HEK293 (cell line): ENCODE results near the gene PTRH2.

Experiments
- ATF2 ChIP-seq: fragments of 450-650 bp; formaldehyde crosslinking; IDR thresholded peaks from 2 replicates; pipeline ENCODE4 v1.5.1; 2016; ENCODE audit warnings: missing biosample characterization, missing genetic modification characterization, low read depth
- BCL11B ChIP-seq: fragments of 450-650 bp; formaldehyde crosslinking; IDR thresholded peaks from 2 replicates; pipeline ENCODE4 v1.5.1; 2016; ENCODE audit warnings: low read depth, missing biosample characterization, missing genetic modification characterization
- EGR2 ChIP-seq: fragments of 450-650 bp; formaldehyde crosslinking; IDR thresholded peaks from 2 replicates; pipeline ENCODE4 v1.5.1; 2016; ENCODE audit warnings: low read depth, missing biosample characterization, missing genetic modification characterization
- GLIS2 ChIP-seq: fragments of 450-650 bp; formaldehyde crosslinking; IDR thresholded peaks from 2 replicates; pipeline ENCODE4 v1.5.1; 2016; ENCODE audit warnings: missing biosample characterization, missing genetic modification characterization
- KLF8 ChIP-seq: fragments of 450-650 bp; formaldehyde crosslinking; IDR thresholded peaks from 2 replicates; pipeline ENCODE4 v1.5.1; 2016; ENCODE audit warnings: missing biosample characterization, missing genetic modification characterization
- MZF1 ChIP-seq: fragments of 450-650 bp; formaldehyde crosslinking; IDR thresholded peaks from 2 replicates; pipeline ENCODE4 v1.5.1; 2017; ENCODE audit warnings: missing biosample characterization, missing genetic modification characterization, borderline replicate concordance
- OVOL3 ChIP-seq: fragments of 450-650 bp; formaldehyde crosslinking; IDR thresholded peaks from 2 replicates; pipeline ENCODE4 v1.5.1; 2016; ENCODE audit warnings: missing biosample characterization, missing genetic modification characterization
- SP3 ChIP-seq: fragments of 450-650 bp; formaldehyde crosslinking; IDR thresholded peaks from 2 replicates; pipeline ENCODE4 v1.5.1; 2016; ENCODE audit warnings: missing biosample characterization, missing genetic modification characterization
- SP7 ChIP-seq: fragments of 450-650 bp; formaldehyde crosslinking; IDR thresholded peaks from 2 replicates; pipeline ENCODE4 v1.5.1; 2016; ENCODE audit warnings: missing biosample characterization, missing genetic modification characterization
- ZBTB1 ChIP-seq: fragments of 450-650 bp; formaldehyde crosslinking; IDR thresholded peaks from 2 replicates; pipeline ENCODE4 v1.5.1; 2016; ENCODE audit warnings: missing biosample characterization, missing genetic modification characterization
- ZBTB17 ChIP-seq: fragments of 450-650 bp; formaldehyde crosslinking; IDR thresholded peaks from 2 replicates; pipeline ENCODE4 v1.5.1; 2016; ENCODE audit warnings: missing biosample characterization, missing genetic modification characterization
- ZEB2 ChIP-seq: fragments of 450-650 bp; formaldehyde crosslinking; IDR thresholded peaks from 2 replicates; pipeline ENCODE4 v1.5.1; 2016; ENCODE audit warnings: missing biosample characterization, missing genetic modification characterization
- ZFP41 ChIP-seq: fragments of 450-650 bp; formaldehyde crosslinking; IDR thresholded peaks from 2 replicates; pipeline ENCODE4 v1.5.1; 2016; ENCODE audit warnings: missing biosample characterization, missing genetic modification characterization, borderline replicate concordance
- ZNF114 ChIP-seq: fragments of 450-650 bp; formaldehyde crosslinking; IDR thresholded peaks from 2 replicates; pipeline ENCODE4 v1.5.0; 2017; ENCODE audit warnings: missing biosample characterization, missing genetic modification characterization
- ZNF146 ChIP-seq: fragments of 450-650 bp; formaldehyde crosslinking; IDR thresholded peaks from 2 replicates; pipeline ENCODE4 v1.5.1; 2016; ENCODE audit warnings: missing biosample characterization, missing genetic modification characterization
- ZNF221 ChIP-seq: fragments of 450-650 bp; formaldehyde crosslinking; IDR thresholded peaks from 2 replicates; pipeline ENCODE4 v1.5.1; 2017; ENCODE audit warnings: missing biosample characterization, missing genetic modification characterization, borderline replicate concordance
- ZNF354C ChIP-seq: fragments of 450-650 bp; formaldehyde crosslinking; IDR thresholded peaks from 2 replicates; pipeline ENCODE4 v1.5.1; 2016; ENCODE audit warnings: missing biosample characterization, missing genetic modification characterization, low read depth, borderline replicate concordance
- ZNF426 ChIP-seq: fragments of 450-650 bp; formaldehyde crosslinking; IDR thresholded peaks from 2 replicates; pipeline ENCODE4 v1.5.1; 2017; ENCODE audit warnings: missing biosample characterization, missing genetic modification characterization, mild to moderate bottlenecking, inconsistent platforms, moderate library complexity
- ZNF48 ChIP-seq: fragments of 450-650 bp; formaldehyde crosslinking; IDR thresholded peaks from 2 replicates; pipeline ENCODE4 v1.5.1; 2016; ENCODE audit warnings: missing biosample characterization, missing genetic modification characterization
- ZNF513 ChIP-seq: fragments of 450-650 bp; IDR thresholded peaks from 2 replicates; pipeline ENCODE4 v1.5.1; 2018; ENCODE audit warnings: missing biosample characterization, missing genetic modification characterization
- ZNF529 ChIP-seq: fragments of 450-650 bp; formaldehyde crosslinking; IDR thresholded peaks from 2 replicates; pipeline ENCODE4 v1.5.1; 2017; ENCODE audit warnings: missing genetic modification characterization, missing biosample characterization; ENCODE audit not compliant: insufficient replicate concordance
- ZNF571 ChIP-seq: fragments of 450-650 bp; formaldehyde crosslinking; IDR thresholded peaks from 2 replicates; pipeline ENCODE4 v1.5.0; 2017; ENCODE audit warnings: missing biosample characterization, missing genetic modification characterization
- ZNF654 ChIP-seq: fragments of 450-650 bp; formaldehyde crosslinking; IDR thresholded peaks from 2 replicates; pipeline ENCODE4 v1.5.1; 2016; ENCODE audit warnings: low read depth, missing biosample characterization, missing genetic modification characterization
- ZNF677 ChIP-seq: fragments of 450-650 bp; IDR thresholded peaks from 2 replicates; pipeline ENCODE4 v1.5.0; 2018; ENCODE audit warnings: missing biosample characterization, mild to moderate bottlenecking, missing genetic modification characterization, moderate library complexity
- ZNF692 ChIP-seq: fragments of 450-650 bp; formaldehyde crosslinking; IDR thresholded peaks from 2 replicates; pipeline ENCODE4 v1.5.1; 2016; ENCODE audit warnings: missing biosample characterization, missing genetic modification characterization
- ZNF830 ChIP-seq: fragments of 450-650 bp; IDR thresholded peaks from 2 replicates; pipeline ENCODE4 v1.5.0; 2018; ENCODE audit warnings: missing biosample characterization, missing genetic modification characterization, low read depth, mild to moderate bottlenecking, moderate library complexity
- ZXDB ChIP-seq: fragments of 450-650 bp; formaldehyde crosslinking; IDR thresholded peaks from 2 replicates; pipeline ENCODE4 v1.5.1; 2016; ENCODE audit warnings: missing biosample characterization, missing genetic modification characterization
- TF ChIP-seq, protein P1 (sequence below): fragments of 450-650 bp; formaldehyde crosslinking; IDR thresholded peaks from 2 replicates; pipeline ENCODE4 v1.5.1; 2016; ENCODE audit warnings: missing biosample characterization, missing genetic modification characterization
- TF ChIP-seq, protein P2 (sequence below): fragments of 450-650 bp; formaldehyde crosslinking; IDR thresholded peaks from 2 replicates; pipeline ENCODE4 v1.5.0; 2017; ENCODE audit warnings: missing biosample characterization, missing genetic modification characterization, borderline replicate concordance
- TF ChIP-seq, protein P3 (sequence below): fragments of 450-650 bp; formaldehyde crosslinking; IDR thresholded peaks from 2 replicates; pipeline ENCODE4 v1.5.1; 2017; ENCODE audit warnings: missing biosample characterization, missing genetic modification characterization

Gene PTRH2

DNA sequence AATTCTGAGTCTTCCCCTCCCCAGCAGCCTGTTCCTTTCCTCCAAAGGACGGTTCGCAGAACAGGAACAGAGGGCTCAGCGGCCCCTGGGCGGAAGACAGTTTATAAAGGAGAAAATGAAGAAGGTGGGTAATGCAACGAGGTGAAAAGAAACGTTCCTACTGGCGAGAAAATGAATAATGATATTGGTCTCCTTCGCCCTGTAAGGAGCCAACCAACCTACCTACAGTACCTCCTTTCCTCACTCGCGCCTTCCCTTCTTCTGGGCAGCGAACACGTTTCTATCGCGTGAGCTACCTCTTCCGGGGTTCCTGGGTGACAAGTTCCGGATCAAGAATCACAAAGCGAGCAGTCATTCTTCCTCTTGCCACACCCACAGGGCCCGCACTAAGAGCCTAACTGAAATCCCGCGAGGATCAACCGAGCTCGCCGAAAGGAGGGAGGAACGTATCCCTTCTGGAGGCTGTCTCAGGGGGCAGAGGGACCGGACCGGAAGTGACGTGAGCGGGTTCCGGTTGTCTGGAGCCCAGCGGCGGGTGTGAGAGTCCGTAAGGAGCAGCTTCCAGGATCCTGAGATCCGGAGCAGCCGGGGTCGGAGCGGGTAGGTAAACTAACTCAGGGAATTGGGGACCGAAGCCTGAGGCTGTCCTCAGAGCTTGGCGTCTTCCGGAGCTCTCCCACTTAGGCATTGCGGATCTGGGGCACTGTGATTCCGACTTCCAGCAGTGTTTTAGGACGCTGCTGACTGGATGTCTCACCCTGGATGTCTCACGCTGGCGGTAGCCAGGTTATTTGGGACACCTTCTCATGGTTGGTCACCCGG is at the start of gene PTRH2, which contains the start of gene VMP1 (continued):
- TF ChIP-seq ATF2 (tag by site-specific recombination): no peak
- no peak for TF ChIP-seq ZNF146 (tag by site-specific recombination)
- TF ChIP-seq SP3 (tag by site-specific recombination): peak; percentile 87
- TF ChIP-seq ZNF677: no peak
- peak; percentile 66 for TF ChIP-seq ZEB2 (tag by site-specific recombination)
- no peak for TF ChIP-seq ZNF48 (tag by site-specific recombination)
- TF ChIP-seq ZBTB17 (tag by site-specific recombination): peak; percentile 79; the same call in 1 of the 2 replicates
- no peak for TF ChIP-seq EGR2 (tag by site-specific recombination)
- TF ChIP-seq BCL11B (tag by site-specific recombination): no peak
- no peak for TF ChIP-seq GLIS2 (tag by site-specific recombination)
- no peak for TF ChIP-seq ZNF571 (tag by site-specific recombination)
- no peak for TF ChIP-seq ZBTB1 (tag by site-specific recombination)
- no peak for TF ChIP-seq ZFP41 (tag by site-specific recombination)
- TF ChIP-seq ZNF114 (tag by site-specific recombination): no peak
- TF ChIP-seq, protein P1, sequence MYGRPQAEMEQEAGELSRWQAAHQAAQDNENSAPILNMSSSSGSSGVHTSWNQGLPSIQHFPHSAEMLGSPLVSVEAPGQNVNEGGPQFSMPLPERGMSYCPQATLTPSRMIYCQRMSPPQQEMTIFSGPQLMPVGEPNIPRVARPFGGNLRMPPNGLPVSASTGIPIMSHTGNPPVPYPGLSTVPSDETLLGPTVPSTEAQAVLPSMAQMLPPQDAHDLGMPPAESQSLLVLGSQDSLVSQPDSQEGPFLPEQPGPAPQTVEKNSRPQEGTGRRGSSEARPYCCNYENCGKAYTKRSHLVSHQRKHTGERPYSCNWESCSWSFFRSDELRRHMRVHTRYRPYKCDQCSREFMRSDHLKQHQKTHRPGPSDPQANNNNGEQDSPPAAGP (tag by site-specific recombination): 0 out of 2 replicates have a peak, but pooled peaks have one; percentile 12
- peak; percentile 66 for TF ChIP-seq KLF8 (tag by site-specific recombination)
- no peak for TF ChIP-seq ZNF426
- TF ChIP-seq ZNF221: no peak
- TF ChIP-seq OVOL3 (tag by site-specific recombination): no peak
- TF ChIP-seq, protein P2, sequence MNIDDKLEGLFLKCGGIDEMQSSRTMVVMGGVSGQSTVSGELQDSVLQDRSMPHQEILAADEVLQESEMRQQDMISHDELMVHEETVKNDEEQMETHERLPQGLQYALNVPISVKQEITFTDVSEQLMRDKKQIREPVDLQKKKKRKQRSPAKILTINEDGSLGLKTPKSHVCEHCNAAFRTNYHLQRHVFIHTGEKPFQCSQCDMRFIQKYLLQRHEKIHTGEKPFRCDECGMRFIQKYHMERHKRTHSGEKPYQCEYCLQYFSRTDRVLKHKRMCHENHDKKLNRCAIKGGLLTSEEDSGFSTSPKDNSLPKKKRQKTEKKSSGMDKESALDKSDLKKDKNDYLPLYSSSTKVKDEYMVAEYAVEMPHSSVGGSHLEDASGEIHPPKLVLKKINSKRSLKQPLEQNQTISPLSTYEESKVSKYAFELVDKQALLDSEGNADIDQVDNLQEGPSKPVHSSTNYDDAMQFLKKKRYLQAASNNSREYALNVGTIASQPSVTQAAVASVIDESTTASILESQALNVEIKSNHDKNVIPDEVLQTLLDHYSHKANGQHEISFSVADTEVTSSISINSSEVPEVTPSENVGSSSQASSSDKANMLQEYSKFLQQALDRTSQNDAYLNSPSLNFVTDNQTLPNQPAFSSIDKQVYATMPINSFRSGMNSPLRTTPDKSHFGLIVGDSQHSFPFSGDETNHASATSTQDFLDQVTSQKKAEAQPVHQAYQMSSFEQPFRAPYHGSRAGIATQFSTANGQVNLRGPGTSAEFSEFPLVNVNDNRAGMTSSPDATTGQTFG (tag by site-specific recombination): no peak
- TF ChIP-seq ZXDB (tag by site-specific recombination): peak; percentile 85; the same call in 1 of the 2 replicates
- no peak for TF ChIP-seq MZF1 (tag by site-specific recombination)
- no peak for TF ChIP-seq ZNF692
- TF ChIP-seq ZNF654: 0 out of 2 replicates have a peak, but pooled peaks have one; percentile 4
- TF ChIP-seq ZNF529 (tag by site-specific recombination): no peak
- TF ChIP-seq ZNF354C (tag by site-specific recombination): no peak
- no peak for TF ChIP-seq ZNF513 (tag by site-specific recombination)
- no peak for TF ChIP-seq ZNF830
- TF ChIP-seq, protein P3, sequence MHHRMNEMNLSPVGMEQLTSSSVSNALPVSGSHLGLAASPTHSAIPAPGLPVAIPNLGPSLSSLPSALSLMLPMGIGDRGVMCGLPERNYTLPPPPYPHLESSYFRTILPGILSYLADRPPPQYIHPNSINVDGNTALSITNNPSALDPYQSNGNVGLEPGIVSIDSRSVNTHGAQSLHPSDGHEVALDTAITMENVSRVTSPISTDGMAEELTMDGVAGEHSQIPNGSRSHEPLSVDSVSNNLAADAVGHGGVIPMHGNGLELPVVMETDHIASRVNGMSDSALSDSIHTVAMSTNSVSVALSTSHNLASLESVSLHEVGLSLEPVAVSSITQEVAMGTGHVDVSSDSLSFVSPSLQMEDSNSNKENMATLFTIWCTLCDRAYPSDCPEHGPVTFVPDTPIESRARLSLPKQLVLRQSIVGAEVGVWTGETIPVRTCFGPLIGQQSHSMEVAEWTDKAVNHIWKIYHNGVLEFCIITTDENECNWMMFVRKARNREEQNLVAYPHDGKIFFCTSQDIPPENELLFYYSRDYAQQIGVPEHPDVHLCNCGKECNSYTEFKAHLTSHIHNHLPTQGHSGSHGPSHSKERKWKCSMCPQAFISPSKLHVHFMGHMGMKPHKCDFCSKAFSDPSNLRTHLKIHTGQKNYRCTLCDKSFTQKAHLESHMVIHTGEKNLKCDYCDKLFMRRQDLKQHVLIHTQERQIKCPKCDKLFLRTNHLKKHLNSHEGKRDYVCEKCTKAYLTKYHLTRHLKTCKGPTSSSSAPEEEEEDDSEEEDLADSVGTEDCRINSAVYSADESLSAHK (tag by site-specific recombination): no peak
- TF ChIP-seq SP7: peak; percentile 54
